CD4-positive, alpha-beta memory T cell (primary cell): ENCODE results near the gene DAPK1. TPM values are rescaled to one million over a fixed set of nuclear protein-coding genes. Genes with fewer than 3 reads are reported as not detected.

Experiments
- CTCF ChIA-PET: fragments of 350-600 bp; sonication (Branson Sonifier 250); formaldehyde crosslinking; loops from one replicate; lab custom pipeline; 2021; ENCODE audit warnings: inconsistent platforms; ENCODE audit not compliant: partially characterized antibody; lab: Charles Lee
- POLR2A ChIA-PET: fragments of 350-600 bp; sonication (Branson Sonifier 250); formaldehyde crosslinking; loops from one replicate; lab custom pipeline; 2021; ENCODE audit not compliant: partially characterized antibody; lab: Charles Lee
- DNase-seq, 5 donors: peaks; one replicate each; pipeline versions ENCODE4 v3.0.0 to v3.0.0-alpha.2; 2020 to 2022; ENCODE audit warnings: mixed read lengths in 1 of 5
- H3K27ac ChIP-seq: one replicate; pipeline ENCODE4 v1.7.0; 2013; ENCODE audit warnings: low read depth, low read length
- H3K27me3 ChIP-seq: 2 replicates; pipeline ENCODE4 v1.7.0; 2013; ENCODE audit warnings: mild to moderate bottlenecking, low read length, moderate library complexity; ENCODE audit not compliant: insufficient read depth
- H3K36me3 ChIP-seq: 2 replicates; pipeline ENCODE4 v1.7.0; 2013; ENCODE audit warnings: mild to moderate bottlenecking, low read length, moderate library complexity; ENCODE audit not compliant: insufficient read depth
- H3K4me1 ChIP-seq: 2 replicates; pipeline ENCODE4 v1.7.0; 2013; ENCODE audit warnings: mild to moderate bottlenecking, low read length, moderate library complexity; ENCODE audit not compliant: insufficient read depth
- H3K4me3 ChIP-seq, 2 donors: one replicate each; pipeline ENCODE4 v1.7.0; 2013; ENCODE audit warnings: low read length in 2 of 2, mild to moderate bottlenecking in 1 of 2
- H3K9me3 ChIP-seq, 2 donors: one replicate each; pipeline ENCODE4 v1.7.0; 2013; ENCODE audit warnings: low read length in 2 of 2, control low read depth in 1 of 2; ENCODE audit not compliant: control insufficient read depth in 1 of 2
- H3K27ac Mint-ChIP-seq, 7 donors: one replicate each; pipeline ENCODE4 v1.8.0; 2020 to 2021; ENCODE audit warnings: mixed read lengths in 7 of 7, mild to moderate bottlenecking in 6 of 7, inconsistent platforms in 3 of 7, moderate library complexity in 3 of 7
- H3K27me3 Mint-ChIP-seq, 2 donors: one replicate each; pipeline ENCODE4 v1.8.0; 2020 to 2021; ENCODE audit warnings: mixed read lengths in 2 of 2
- H3K36me3 Mint-ChIP-seq, 2 donors: one replicate each; pipeline ENCODE4 v1.8.0; 2020 to 2021; ENCODE audit warnings: mixed read lengths in 2 of 2, inconsistent platforms in 1 of 2, mild to moderate bottlenecking in 1 of 2
- H3K4me1 Mint-ChIP-seq, 4 donors: one replicate each; pipeline ENCODE4 v1.8.0; 2020 to 2021; ENCODE audit warnings: mixed read lengths in 4 of 4, mild to moderate bottlenecking in 1 of 4
- H3K4me3 Mint-ChIP-seq, 8 donors: one replicate each; pipeline ENCODE4 v1.8.0; 2020 to 2021; ENCODE audit warnings: mixed read lengths in 8 of 8, mild to moderate bottlenecking in 7 of 8, moderate library complexity in 6 of 8, inconsistent platforms in 3 of 8
- H3K9me3 Mint-ChIP-seq, 8 donors: one replicate each; pipeline ENCODE4 v1.8.0; 2020 to 2021; ENCODE audit warnings: mixed read lengths in 8 of 8, mild to moderate bottlenecking in 5 of 8, inconsistent platforms in 3 of 8, moderate library complexity in 1 of 8
- intact Hi-C: fragments of 100-400 bp; cut with micrococcal nuclease; formaldehyde crosslinking; loops from one replicate; pipeline ENCODE4 v1.15.1; 2023
- polyA plus RNA-seq, 2 donors: library from polyadenylated mRNA; unstranded; fragments of 300-500 nt; fragmentation: Illumina TruSeq; gene quantifications; one replicate each; pipeline ENCODE4 v1.2.3, GENCODE V29; 2021
- total RNA-seq, 2 experiments: library from RNA; stranded (reverse); gene quantifications; one replicate each; pipeline ENCODE4 v1.2.3, GENCODE V29; 2021

Gene DAPK1
- total and polyA plus RNA-seq, 4 experiments from 2014 or later = 1.7 to 2.2 TPM; not detected in 2

DNA sequence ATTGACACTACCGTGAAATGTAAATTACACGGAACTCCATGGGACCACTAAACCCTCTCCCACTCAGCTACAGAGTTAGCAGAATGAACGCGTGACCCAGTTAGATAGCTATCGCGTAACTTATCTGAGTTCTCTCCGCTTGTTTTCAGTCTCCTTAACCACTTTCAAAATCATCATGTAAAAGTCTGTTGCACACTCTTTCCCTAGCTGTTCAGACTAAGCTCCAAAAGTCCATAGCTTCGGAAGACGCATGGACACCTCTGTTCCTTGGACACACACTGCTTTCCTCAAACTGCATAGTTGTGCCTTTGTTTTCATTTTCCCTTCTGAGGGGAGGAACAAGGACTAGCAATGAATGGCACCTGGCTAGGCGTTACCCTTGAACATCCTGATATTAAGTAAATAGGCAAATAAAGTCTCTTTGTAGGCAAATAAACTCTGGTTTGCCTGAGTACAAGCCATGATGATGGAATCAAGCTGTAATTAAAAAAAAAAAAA is 83.3 kb downstream of the DAPK1 start:
- H3K27ac Mint-ChIP-seq = peak overlapping the region in 1 of 7 donors; percentile 37
- CTCF ChIA-PET = no interaction called here
- peaks cover 0 to 5% (median 0%) of the 10 kb centered on the region in 8 donors for H3K9me3 Mint-ChIP-seq
- no peak for DNase-seq
- POLR2A ChIA-PET = no interaction called here
- Histone ChIP-seq H3K9me3 (no peaks in the 10 kb centered on the region), H3K27ac (no peak overlapping the region), H3K36me3 (no peaks in the 10 kb centered on the region), H3K27me3 (no peaks in the 10 kb centered on the region), H3K4me3 (no peak overlapping the region), H3K4me1 (no peaks in the 10 kb centered on the region)
- no peak overlapping the region for H3K4me3 Mint-ChIP-seq
- no peaks in the 10 kb centered on the region for H3K36me3 Mint-ChIP-seq
- H3K4me1 Mint-ChIP-seq = no peaks in the 10 kb centered on the region
- intact Hi-C loops = no loop called here
- H3K27me3 Mint-ChIP-seq = peaks cover 3 to 7% of the 10 kb centered on the region in 2 donors

DNA sequence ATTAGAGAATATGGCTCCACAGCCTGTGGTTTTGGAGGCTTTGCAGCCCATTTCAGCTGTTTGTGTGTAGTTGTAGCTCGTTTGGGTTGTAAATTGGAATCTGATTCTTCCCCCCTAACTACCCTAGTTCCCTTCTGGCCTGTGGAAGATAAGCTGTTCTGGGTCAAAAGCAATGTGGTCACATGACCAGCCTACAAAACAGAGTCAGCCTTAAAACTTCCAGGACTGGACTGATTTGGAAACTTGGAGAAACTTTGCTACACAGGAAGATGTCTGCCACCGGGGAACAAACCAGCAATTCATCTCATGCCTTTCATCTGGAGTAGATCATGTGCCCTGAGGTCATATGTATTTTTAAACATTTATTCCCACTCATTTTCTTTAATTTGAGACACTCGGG is 83.8 kb downstream of the DAPK1 start:
- Histone ChIP-seq H3K36me3 (no peaks in the 10 kb centered on the region), H3K4me1 (no peaks in the 10 kb centered on the region), H3K4me3 (no peak overlapping the region), H3K27ac (no peak overlapping the region), H3K27me3 (no peaks in the 10 kb centered on the region), H3K9me3 (no peaks in the 10 kb centered on the region)
- Mint-ChIP-seq H3K36me3 (no peaks in the 10 kb centered on the region), H3K4me1 (no peaks in the 10 kb centered on the region), H3K27me3 (peaks cover 3 to 4% of the 10 kb centered on the region in 2 donors), H3K27ac (no peak overlapping the region), H3K4me3 (no peak overlapping the region), H3K9me3 (peaks cover 0 to 5% (median 0%) of the 10 kb centered on the region in 8 donors)
- ChIA-PET CTCF (no interaction called here), POLR2A (no interaction called here)
- no peak for DNase-seq
- intact Hi-C loops = no loop called here

DNA sequence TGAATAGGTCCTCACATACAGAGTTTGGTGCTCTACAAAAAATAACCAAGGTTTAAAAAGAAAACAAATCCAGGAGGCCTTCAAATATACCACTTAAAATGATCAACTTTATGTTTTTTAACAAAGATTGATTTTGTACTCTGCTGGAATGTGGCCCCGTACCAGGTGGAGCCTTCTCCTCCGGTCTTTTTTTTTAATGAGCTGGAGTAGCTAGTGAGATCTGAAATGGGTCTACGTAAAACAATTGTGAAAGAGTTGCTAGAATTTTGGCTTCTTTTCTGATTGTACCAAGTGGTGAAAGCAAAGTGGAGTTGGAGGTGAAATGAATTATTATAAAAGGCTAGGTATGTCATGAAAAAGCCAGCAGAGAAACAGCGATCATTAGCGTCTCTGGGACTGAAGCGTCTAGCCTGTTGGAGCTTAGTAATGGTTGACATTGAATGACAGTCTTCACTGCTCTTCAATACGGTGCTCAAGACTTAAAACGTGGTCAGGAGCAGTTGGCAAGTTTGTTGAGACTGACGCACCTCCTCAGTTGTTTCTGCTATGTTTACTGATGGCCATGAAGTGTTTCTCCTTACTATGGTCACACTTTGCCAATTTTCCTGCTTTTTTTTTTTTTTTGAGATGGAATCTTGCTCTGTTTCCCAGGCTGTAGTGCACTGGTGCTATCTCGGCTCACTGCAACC is 84.4 kb downstream of the DAPK1 start:
- Mint-ChIP-seq H3K9me3 (peaks cover 0 to 5% (median 0%) of the 10 kb centered on the region in 8 donors), H3K4me1 (no peaks in the 10 kb centered on the region), H3K4me3 (no peak overlapping the region), H3K27me3 (peaks cover 3 to 4% of the 10 kb centered on the region in 2 donors), H3K36me3 (no peaks in the 10 kb centered on the region), H3K27ac (no peak overlapping the region)
- no peak for DNase-seq
- H3K4me1 ChIP-seq = no peaks in the 10 kb centered on the region
- intact Hi-C loops = no loop called here
- H3K4me3 ChIP-seq = no peak overlapping the region
- no peaks in the 10 kb centered on the region for H3K36me3 ChIP-seq
- no peak overlapping the region for H3K27ac ChIP-seq
- POLR2A ChIA-PET = no interaction called here
- no peaks in the 10 kb centered on the region for H3K9me3 ChIP-seq
- H3K27me3 ChIP-seq = no peaks in the 10 kb centered on the region
- CTCF ChIA-PET = no interaction called here

DNA sequence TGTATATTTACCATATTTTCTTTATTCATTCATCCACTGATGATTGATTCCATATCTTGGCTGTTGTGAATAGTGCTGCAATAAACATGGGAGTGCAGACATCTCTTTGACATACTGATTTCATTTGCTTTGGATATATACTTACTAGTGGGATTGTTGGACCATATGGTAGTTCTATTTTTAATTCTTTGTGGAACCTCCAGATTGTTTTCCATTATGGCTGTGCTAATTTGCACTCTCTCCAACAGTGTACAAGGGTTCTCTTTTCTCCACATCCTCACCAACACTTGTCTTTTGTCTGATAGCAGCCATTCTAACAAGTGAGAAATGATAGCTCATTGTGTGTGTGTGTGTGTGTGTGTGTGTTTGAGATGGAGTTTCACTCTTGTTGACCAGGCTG is 86.7 kb downstream of the DAPK1 start:
- CTCF ChIA-PET = no interaction called here
- H3K4me3 Mint-ChIP-seq = no peak overlapping the region
- peaks cover 3 to 4% of the 10 kb centered on the region in 2 donors for H3K27me3 Mint-ChIP-seq
- Histone ChIP-seq H3K4me3 (no peak overlapping the region), H3K4me1 (no peaks in the 10 kb centered on the region), H3K36me3 (no peaks in the 10 kb centered on the region), H3K9me3 (no peaks in the 10 kb centered on the region), H3K27ac (no peak overlapping the region), H3K27me3 (no peaks in the 10 kb centered on the region)
- H3K9me3 Mint-ChIP-seq = peaks cover 0 to 5% (median 0%) of the 10 kb centered on the region in 8 donors
- DNase-seq = no peak
- POLR2A ChIA-PET = no interaction called here
- no peaks in the 10 kb centered on the region for H3K4me1 Mint-ChIP-seq
- intact Hi-C loops = no loop called here
- H3K27ac Mint-ChIP-seq = no peak overlapping the region
- no peaks in the 10 kb centered on the region for H3K36me3 Mint-ChIP-seq

DNA sequence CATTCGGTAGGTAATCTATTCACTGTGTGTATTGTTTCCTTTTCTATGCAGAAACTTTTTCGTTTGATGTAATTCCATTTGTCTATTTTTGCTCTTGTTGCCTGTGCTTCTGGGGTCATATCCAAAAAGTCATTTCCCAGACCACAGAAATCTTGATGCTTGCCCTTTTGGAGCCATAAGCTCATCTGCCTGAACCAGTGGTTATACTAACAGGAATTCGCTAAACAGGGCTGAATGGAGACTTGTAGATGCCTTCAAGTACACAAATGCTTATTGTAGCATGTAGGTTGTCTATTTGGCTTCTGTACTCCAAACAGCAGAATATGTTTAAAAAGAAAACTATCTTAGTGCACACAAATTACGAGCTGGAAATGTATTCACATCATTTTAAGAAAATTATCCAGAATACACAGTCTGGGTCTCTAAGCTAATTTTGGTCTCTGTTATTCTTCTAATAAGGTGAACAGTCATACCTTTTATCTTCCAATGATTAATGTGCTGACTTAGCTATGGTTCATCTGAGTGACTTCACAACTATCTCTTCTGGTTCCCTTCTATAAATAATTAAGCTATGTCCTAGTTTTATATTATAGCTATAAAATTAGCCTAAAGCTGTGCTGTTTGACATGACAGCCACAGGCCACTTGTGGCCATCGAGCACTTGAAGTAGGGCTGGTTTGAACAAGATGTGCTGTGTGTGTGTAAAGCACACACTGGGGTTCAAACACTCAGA is 87.6 kb downstream of the DAPK1 start:
- no peak overlapping the region for H3K4me3 ChIP-seq
- H3K4me3 Mint-ChIP-seq = no peak overlapping the region
- H3K9me3 ChIP-seq = no peaks in the 10 kb centered on the region
- intact Hi-C loops = no loop called here
- H3K27me3 ChIP-seq = no peaks in the 10 kb centered on the region
- POLR2A ChIA-PET = no interaction called here
- H3K27ac ChIP-seq = no peak overlapping the region
- H3K27me3 Mint-ChIP-seq = peaks cover 3 to 4% of the 10 kb centered on the region in 2 donors
- H3K27ac Mint-ChIP-seq = no peak overlapping the region
- H3K4me1 ChIP-seq = no peaks in the 10 kb centered on the region
- CTCF ChIA-PET = no interaction called here
- no peak for DNase-seq
- H3K4me1 Mint-ChIP-seq = no peaks in the 10 kb centered on the region
- H3K36me3 ChIP-seq = no peaks in the 10 kb centered on the region
- H3K9me3 Mint-ChIP-seq = peaks cover 0 to 3% (median 0%) of the 10 kb centered on the region in 8 donors
- no peaks in the 10 kb centered on the region for H3K36me3 Mint-ChIP-seq

DNA sequence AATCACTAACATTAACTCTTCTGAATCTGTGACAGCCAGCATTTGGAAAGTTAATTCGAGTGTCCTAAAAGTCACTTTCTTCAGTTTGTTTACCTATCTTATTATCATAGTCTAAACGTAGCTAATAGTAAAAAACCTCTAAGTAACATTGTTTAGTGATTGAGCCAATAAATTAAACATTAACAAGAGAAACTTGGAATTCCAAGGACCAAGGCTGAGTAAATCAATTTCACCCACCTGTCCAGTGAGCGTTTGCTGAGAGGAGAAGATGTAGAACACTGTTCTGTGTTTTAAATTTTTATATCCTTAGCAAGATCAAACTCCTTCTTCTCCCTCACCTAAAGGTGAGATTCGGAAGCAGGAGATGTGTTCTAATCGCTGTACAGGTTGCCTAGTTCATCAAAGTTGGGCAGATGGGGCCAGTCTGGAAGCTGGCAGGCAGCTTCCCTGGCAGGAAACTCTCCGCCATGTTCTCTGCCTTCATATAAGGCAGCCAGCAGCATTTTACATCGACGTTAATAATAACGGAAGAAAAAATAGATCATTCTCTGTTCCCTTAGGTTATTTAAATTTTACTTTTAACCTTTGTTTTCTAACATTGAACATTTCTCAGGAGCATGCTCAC is 89.2 kb downstream of the DAPK1 start:
- ChIA-PET POLR2A (no interaction called here), CTCF (no interaction called here)
- H3K27ac Mint-ChIP-seq = no peak overlapping the region
- intact Hi-C loops = no loop called here
- peaks cover 0 to 2% of the 10 kb centered on the region in 2 donors for H3K27me3 Mint-ChIP-seq
- Histone ChIP-seq H3K4me1 (no peaks in the 10 kb centered on the region), H3K36me3 (no peaks in the 10 kb centered on the region), H3K27ac (no peak overlapping the region), H3K27me3 (no peaks in the 10 kb centered on the region), H3K4me3 (no peak overlapping the region), H3K9me3 (no peaks in the 10 kb centered on the region)
- H3K4me3 Mint-ChIP-seq = no peak overlapping the region
- H3K4me1 Mint-ChIP-seq = no peaks in the 10 kb centered on the region
- no peaks in the 10 kb centered on the region for H3K36me3 Mint-ChIP-seq
- H3K9me3 Mint-ChIP-seq = peaks cover 0 to 3% (median 0%) of the 10 kb centered on the region in 8 donors
- no peak for DNase-seq

DNA sequence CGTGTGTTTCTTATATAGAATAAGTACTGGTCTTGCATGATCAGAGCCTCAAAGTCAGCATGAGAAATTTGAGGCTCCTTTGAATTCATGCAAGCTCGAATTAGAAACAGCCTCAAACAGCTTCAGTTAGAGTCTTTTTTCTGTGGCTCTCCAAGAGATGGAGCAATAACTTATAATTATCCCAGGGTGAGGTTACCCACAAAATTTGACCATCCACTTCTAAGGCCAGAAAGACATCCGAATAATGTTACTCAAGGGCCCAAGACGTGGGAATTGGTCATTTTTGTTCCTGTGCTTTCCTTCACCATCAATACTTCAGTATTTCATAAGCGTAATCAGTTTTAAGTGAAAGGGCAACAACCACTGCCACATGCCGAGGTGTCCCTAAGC is 89.7 kb downstream of the DAPK1 start:
- no peaks in the 10 kb centered on the region for H3K36me3 ChIP-seq
- no peak overlapping the region for H3K27ac ChIP-seq
- H3K27ac Mint-ChIP-seq = no peak overlapping the region
- no peaks in the 10 kb centered on the region for H3K9me3 ChIP-seq
- CTCF ChIA-PET = no interaction called here
- no peaks in the 10 kb centered on the region for H3K4me1 Mint-ChIP-seq
- peaks cover 0 to 2% of the 10 kb centered on the region in 2 donors for H3K27me3 Mint-ChIP-seq
- no peak for DNase-seq
- peaks cover 0 to 3% (median 0%) of the 10 kb centered on the region in 8 donors for H3K9me3 Mint-ChIP-seq
- no peak overlapping the region for H3K4me3 ChIP-seq
- POLR2A ChIA-PET = no interaction called here
- no peaks in the 10 kb centered on the region for H3K36me3 Mint-ChIP-seq
- no peak overlapping the region for H3K4me3 Mint-ChIP-seq
- H3K4me1 ChIP-seq = no peaks in the 10 kb centered on the region
- intact Hi-C loops = no loop called here
- H3K27me3 ChIP-seq = no peaks in the 10 kb centered on the region
